ENCODE results near the gene BDH1.

BDH1 gene

GRCh38 chr3:197484204-197484901 is 71.4 kb downstream of the BDH1 start:
- no peak overlapping the region for H3K9ac ChIP-seq (ENCODE audit: low read depth, low read length)
- no peaks in the 10 kb centered on the region for H3K9me3 ChIP-seq (ENCODE audit: insufficient read depth, low read length, severe bottlenecking)
- no peaks in the 10 kb centered on the region for H3K4me1 ChIP-seq (ENCODE audit: insufficient read depth, low read length)

GRCh38 chr3:197482001-197482400 is 73.8 kb downstream of the BDH1 start:
- Histone ChIP-seq H3K9ac (ENCODE audit: low read depth, low read length) (no peak overlapping the region), H4K20me1 (ENCODE audit: insufficient read depth, low read length) (no peaks in the 10 kb centered on the region), H3K36me3 (ENCODE audit: insufficient read depth, low read length) (no peaks in the 10 kb centered on the region), H3K4me1 (ENCODE audit: insufficient read depth, low read length) (no peaks in the 10 kb centered on the region), H3K4me3 (ENCODE audit: low read depth in 1 of 2, low read length in 2 of 2) (no peak overlapping the region), H3K27me3 (ENCODE audit: insufficient read depth, low read length, poor library complexity) (peaks cover 11% of the 10 kb centered on the region), H3K4me2 (ENCODE audit: insufficient read depth, low read length) (no peak overlapping the region), H2AFZ (ENCODE audit: low read depth, low read length) (no peak overlapping the region), H3K79me2 (ENCODE audit: insufficient read depth, low read length) (no peaks in the 10 kb centered on the region), H3K27ac (ENCODE audit: low read length) (no peak overlapping the region), H3K9me3 (ENCODE audit: insufficient read depth, low read length, severe bottlenecking) (no peaks in the 10 kb centered on the region)
- DNase-seq: no peak
- no peak for TF ChIP-seq CTCF (IDR thresholded peaks at IDR 0.05; ENCODE audit: borderline replicate concordance, extremely low read depth, low read length, poor library complexity, severe bottlenecking)
- no peak for TF ChIP-seq EZH2 (IDR thresholded peaks at IDR 0.05; ENCODE audit: borderline replicate concordance, low read depth, low read length, severe bottlenecking)
- ATAC-seq (ENCODE audit: insufficient read depth, low read depth): no peak

More at GRCh38 chr3:197484204-197484901, 71.4 kb downstream of the BDH1 start:
- Histone ChIP-seq H3K27me3 (ENCODE audit: insufficient read depth, low read length, poor library complexity) (peaks cover 3% of the 10 kb centered on the region), H3K27ac (ENCODE audit: low read length) (no peak overlapping the region), H3K79me2 (ENCODE audit: insufficient read depth, low read length) (no peaks in the 10 kb centered on the region), H2AFZ (ENCODE audit: low read depth, low read length) (no peak overlapping the region), H3K4me3 (ENCODE audit: low read depth in 1 of 2, low read length in 2 of 2) (no peak overlapping the region), H3K4me2 (ENCODE audit: insufficient read depth, low read length) (no peak overlapping the region), H3K36me3 (ENCODE audit: insufficient read depth, low read length) (no peaks in the 10 kb centered on the region), H4K20me1 (ENCODE audit: insufficient read depth, low read length) (no peaks in the 10 kb centered on the region)
- ATAC-seq (ENCODE audit: insufficient read depth, low read depth) (no peak), DNase-seq (no peak)
- TF ChIP-seq EZH2 (IDR thresholded peaks at IDR 0.05; ENCODE audit: borderline replicate concordance, low read depth, low read length, severe bottlenecking): no peak
- no peak for TF ChIP-seq CTCF (IDR thresholded peaks at IDR 0.05; ENCODE audit: borderline replicate concordance, extremely low read depth, low read length, poor library complexity, severe bottlenecking)

GRCh38 chr3:197480320-197480719 is 75.4 kb downstream of the BDH1 start:
- Histone ChIP-seq H3K9ac (ENCODE audit: low read depth, low read length) (no peak overlapping the region), H3K27ac (ENCODE audit: low read length) (no peak overlapping the region), H2AFZ (ENCODE audit: low read depth, low read length) (no peak overlapping the region), H3K4me3 (ENCODE audit: low read depth in 1 of 2, low read length in 2 of 2) (no peak overlapping the region), H3K27me3 (ENCODE audit: insufficient read depth, low read length, poor library complexity) (peaks cover 14% of the 10 kb centered on the region), H4K20me1 (ENCODE audit: insufficient read depth, low read length) (no peaks in the 10 kb centered on the region), H3K4me1 (ENCODE audit: insufficient read depth, low read length) (no peaks in the 10 kb centered on the region), H3K36me3 (ENCODE audit: insufficient read depth, low read length) (no peaks in the 10 kb centered on the region), H3K9me3 (ENCODE audit: insufficient read depth, low read length, severe bottlenecking) (no peaks in the 10 kb centered on the region), H3K79me2 (ENCODE audit: insufficient read depth, low read length) (no peaks in the 10 kb centered on the region), H3K4me2 (ENCODE audit: insufficient read depth, low read length) (no peak overlapping the region)
- no peak for TF ChIP-seq CTCF (IDR thresholded peaks at IDR 0.05; ENCODE audit: borderline replicate concordance, extremely low read depth, low read length, poor library complexity, severe bottlenecking)
- TF ChIP-seq EZH2 (IDR thresholded peaks at IDR 0.05; ENCODE audit: borderline replicate concordance, low read depth, low read length, severe bottlenecking): no peak
- ATAC-seq (ENCODE audit: insufficient read depth, low read depth) (no peak), DNase-seq (no peak)

Measured in DND-41 (cell line).